Endodermal cell (in vitro differentiated cells): ENCODE measurements around the gene CFAP97. TPM values are rescaled to one million over a fixed set of nuclear protein-coding genes. Genes with fewer than 3 reads are reported as not detected.

Experiments used
- DNase-seq: peaks from one replicate; pipeline ENCODE4 v3.0.0-alpha.2; 2017
- H3K27ac ChIP-seq: 2 replicates; pipeline ENCODE4 v1.5.1; 2013; ENCODE audit warnings: mild to moderate bottlenecking, low read depth, low read length, moderate library complexity
- H3K27me3 ChIP-seq: 2 replicates; pipeline ENCODE4 v1.6.1; 2013; ENCODE audit warnings: mild to moderate bottlenecking, low read length, moderate library complexity; ENCODE audit not compliant: insufficient read depth, control insufficient read depth, poor library complexity, severe bottlenecking
- H3K36me3 ChIP-seq: 2 replicates; pipeline ENCODE4 v1.7.0; 2013; ENCODE audit warnings: mild to moderate bottlenecking, low read length, moderate library complexity; ENCODE audit not compliant: control insufficient read depth, insufficient read depth
- H3K4me1 ChIP-seq: one replicate; pipeline ENCODE4 v1.7.0; 2013; ENCODE audit warnings: low read length; ENCODE audit not compliant: control insufficient read depth, insufficient read depth
- H3K4me3 ChIP-seq: 2 replicates; pipeline ENCODE4 v1.5.1; 2013; ENCODE audit warnings: mild to moderate bottlenecking, low read length, moderate library complexity
- H3K9ac ChIP-seq: 2 replicates; pipeline ENCODE4 v1.6.1; 2013; ENCODE audit warnings: mild to moderate bottlenecking, low read length, moderate library complexity; ENCODE audit not compliant: poor library complexity, severe bottlenecking; ENCODE audit errors: extremely low read depth
- H3K9me3 ChIP-seq: 2 replicates; pipeline ENCODE4 v1.6.1; 2013; ENCODE audit warnings: mild to moderate bottlenecking, low read length, moderate library complexity; ENCODE audit not compliant: control insufficient read depth
- H3K27ac Mint-ChIP-seq: 2 replicates; pipeline ENCODE4 v1.8.0; 2020; ENCODE audit warnings: mixed read lengths
- H3K27me3 Mint-ChIP-seq: 2 replicates; pipeline ENCODE4 v1.8.0; 2021; ENCODE audit warnings: mild to moderate bottlenecking, mixed read lengths; ENCODE audit not compliant: insufficient read depth
- H3K36me3 Mint-ChIP-seq: 2 replicates; pipeline ENCODE4 v1.8.0; 2020; ENCODE audit warnings: low read depth, mixed read lengths
- H3K4me1 Mint-ChIP-seq: 2 replicates; pipeline ENCODE4 v1.8.0; 2020; ENCODE audit warnings: mixed read lengths
- H3K4me3 Mint-ChIP-seq: 2 replicates; pipeline ENCODE4 v1.8.0; 2020; ENCODE audit warnings: mild to moderate bottlenecking, moderate library complexity, mixed read lengths
- H3K9me3 Mint-ChIP-seq: 2 replicates; pipeline ENCODE4 v1.8.0; 2020; ENCODE audit warnings: mild to moderate bottlenecking, mixed read lengths
- CTCF ChIP-seq: fragments of 200-600 bp; sonication (generic); conservative IDR thresholded peaks from 2 replicates; pipeline ENCODE4 v1.5.0; 2021; ENCODE audit warnings: antibody characterized with exemption, mild to moderate bottlenecking
- WGBS, 2 experiments: methylation state at CpG; one replicate each; pipeline versions ENCODE4 v1.1.5 to v1.1.7; 2013; ENCODE audit warnings: missing lambda C conversion rate in 2 of 2, mixed read lengths in 1 of 2; ENCODE audit not compliant: insufficient coverage in 1 of 2, insufficient read length in 1 of 2; 5-methylcytosine and 5-hydroxymethylcytosine counted together
- total RNA-seq, 2 donors: library from RNA; stranded (reverse); fragmentation: NEBNext Ultra II Directional in 1 of 2; extraction: Animal tissue kit (Norgen Biotek cat#: 25700) in 1 of 2; gene quantifications; 2 replicates in 1 of 2; 3 replicates in 1 of 2; pipeline ENCODE4 v1.2.1, GENCODE V29; 2021

Gene CFAP97
- total RNA-seq, 2 donors from 2014 or later, result 33.8 to 41.6 TPM

GRCh38 chr4:185238750-185239149 is 35.0 kb upstream of the CFAP97 start:
- Mint-ChIP-seq H3K27ac (no peak overlapping the region), H3K4me1 (peaks cover 23% of the 10 kb centered on the region), H3K9me3 (peaks cover 35% of the 10 kb centered on the region), H3K36me3 (peaks cover 24% of the 10 kb centered on the region), H3K4me3 (no peak overlapping the region), H3K27me3 (peaks cover 8% of the 10 kb centered on the region)
- H3K4me1 ChIP-seq, result peaks cover 12% of the 10 kb centered on the region
- H3K36me3 ChIP-seq, result peaks cover 21% of the 10 kb centered on the region
- peaks cover 33% of the 10 kb centered on the region for H3K9me3 ChIP-seq
- H3K9ac ChIP-seq, result no peak overlapping the region
- WGBS, 2 experiments, result 84 to 85% methylated on average over 4 of the region's 4 CpGs
- TF ChIP-seq CTCF, result no peak
- H3K27me3 ChIP-seq, result no peaks in the 10 kb centered on the region
- no peak overlapping the region for H3K27ac ChIP-seq
- H3K4me3 ChIP-seq, result peak overlapping the region; percentile 67
- DNase-seq, result no peak

- 95 to 96% methylated on average over 4 to 5 of the region's 5 CpGs for whole genome bisulfite sequencing, 2 experiments
- Histone ChIP-seq H3K27me3 (no peaks in the 10 kb centered on the region), H3K27ac (no peak overlapping the region), H3K4me1 (peaks cover 12% of the 10 kb centered on the region), H3K36me3 (peaks cover 16% of the 10 kb centered on the region), H3K4me3 (peak overlapping the region; percentile 67), H3K9me3 (peaks cover 33% of the 10 kb centered on the region), H3K9ac (no peak overlapping the region)
- no peak overlapping the region for H3K27ac Mint-ChIP-seq
- no peak for TF ChIP-seq CTCF
- DNase-seq, result no peak
- H3K9me3 Mint-ChIP-seq, result peaks cover 35% of the 10 kb centered on the region
- peaks cover 8% of the 10 kb centered on the region for H3K27me3 Mint-ChIP-seq
- peaks cover 23% of the 10 kb centered on the region for H3K4me1 Mint-ChIP-seq
- no peak overlapping the region for H3K4me3 Mint-ChIP-seq
- peaks cover 24% of the 10 kb centered on the region for H3K36me3 Mint-ChIP-seq
Observed at GRCh38 chr4:185238215-185238681, 34.4 kb upstream of the CFAP97 start.

DNA sequence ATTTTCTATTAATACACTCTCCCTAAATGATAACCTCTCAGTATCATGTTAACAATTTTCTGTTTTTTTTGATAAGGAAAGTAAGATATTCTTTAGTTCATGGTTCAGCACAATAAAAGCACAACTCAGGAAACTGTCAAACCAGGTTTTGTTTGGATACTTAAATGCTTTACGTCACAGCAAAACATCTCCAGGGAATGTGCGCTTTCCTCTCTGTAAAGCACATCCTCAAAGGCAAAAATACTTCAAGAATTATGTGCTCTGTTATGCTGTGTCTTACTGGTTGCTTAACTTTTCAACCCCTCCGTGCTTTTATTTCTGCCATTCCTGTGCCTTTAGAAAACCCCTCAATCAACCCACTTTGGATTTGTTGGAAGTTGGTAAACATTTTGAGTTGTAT is 33.4 kb upstream of the CFAP97 start:
- H3K4me1 Mint-ChIP-seq, result peaks cover 23% of the 10 kb centered on the region
- peaks cover 28% of the 10 kb centered on the region for H3K9me3 ChIP-seq

More for the DNA sequence above, 33.4 kb upstream of the CFAP97 start:
- Histone ChIP-seq H3K9ac (no peak overlapping the region), H3K27me3 (no peaks in the 10 kb centered on the region), H3K4me3 (peak overlapping the region; percentile 45), H3K27ac (no peak overlapping the region), H3K36me3 (peaks cover 10% of the 10 kb centered on the region), H3K4me1 (peaks cover 12% of the 10 kb centered on the region)
- WGBS, 2 experiments, result 90 to 100% methylated on average over 1 to 3 of the region's 3 CpGs
- Mint-ChIP-seq H3K27ac (no peak overlapping the region), H3K36me3 (peaks cover 22% of the 10 kb centered on the region), H3K9me3 (peaks cover 30% of the 10 kb centered on the region), H3K27me3 (peaks cover 8% of the 10 kb centered on the region), H3K4me3 (no peak overlapping the region)
- TF ChIP-seq CTCF, result no peak
- no peak for DNase-seq
